ENCODE data around the gene PLCG2. TPM values are rescaled to one million over a fixed set of nuclear protein-coding genes. Genes with fewer than 3 reads are reported as not detected.

The PLCG2 gene
- total RNA-seq, 6 experiments from 2014 or later = 11.1 to 23.1 (median 17.7) TPM

DNA sequence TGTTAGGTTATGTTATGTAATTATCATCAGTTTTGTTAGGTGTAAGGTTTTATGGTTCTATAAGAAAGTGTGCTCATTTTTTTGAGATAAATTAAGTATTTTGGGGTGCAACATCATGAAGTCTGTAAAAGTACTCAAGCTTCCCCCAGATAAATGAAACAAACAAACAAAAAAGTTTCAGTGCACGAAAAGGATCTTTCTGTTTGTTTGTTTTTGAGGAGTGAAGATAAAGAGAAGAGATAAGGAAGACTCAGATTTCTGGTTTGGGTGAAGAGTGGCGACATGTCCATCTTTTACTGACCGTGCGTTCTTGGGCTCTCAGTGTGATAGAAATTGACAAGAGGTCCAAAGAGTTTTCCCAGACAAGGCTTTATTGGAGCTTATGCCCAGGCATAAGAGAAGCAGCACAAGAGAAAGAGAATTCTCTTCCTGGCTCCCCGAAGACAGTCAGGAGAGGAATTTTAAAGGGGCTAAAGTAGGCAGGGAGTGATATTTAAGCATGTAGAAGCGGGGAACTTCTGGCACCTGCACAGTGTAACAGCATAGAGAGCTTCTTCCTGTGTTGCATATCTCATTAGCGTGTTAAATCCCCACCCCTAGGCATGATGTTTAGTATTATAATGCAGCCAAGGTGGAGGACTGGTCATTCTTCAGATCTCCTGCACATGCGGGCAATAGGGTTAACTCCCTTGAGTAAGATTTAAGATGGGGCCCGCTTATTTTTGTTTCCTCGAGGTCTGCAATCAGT, 71.3 kb downstream of the PLCG2 start:
- TF ChIP-seq POLR2A (IDR thresholded peaks at IDR 0.05) = no peak
- TF ChIP-seq, protein P1, sequence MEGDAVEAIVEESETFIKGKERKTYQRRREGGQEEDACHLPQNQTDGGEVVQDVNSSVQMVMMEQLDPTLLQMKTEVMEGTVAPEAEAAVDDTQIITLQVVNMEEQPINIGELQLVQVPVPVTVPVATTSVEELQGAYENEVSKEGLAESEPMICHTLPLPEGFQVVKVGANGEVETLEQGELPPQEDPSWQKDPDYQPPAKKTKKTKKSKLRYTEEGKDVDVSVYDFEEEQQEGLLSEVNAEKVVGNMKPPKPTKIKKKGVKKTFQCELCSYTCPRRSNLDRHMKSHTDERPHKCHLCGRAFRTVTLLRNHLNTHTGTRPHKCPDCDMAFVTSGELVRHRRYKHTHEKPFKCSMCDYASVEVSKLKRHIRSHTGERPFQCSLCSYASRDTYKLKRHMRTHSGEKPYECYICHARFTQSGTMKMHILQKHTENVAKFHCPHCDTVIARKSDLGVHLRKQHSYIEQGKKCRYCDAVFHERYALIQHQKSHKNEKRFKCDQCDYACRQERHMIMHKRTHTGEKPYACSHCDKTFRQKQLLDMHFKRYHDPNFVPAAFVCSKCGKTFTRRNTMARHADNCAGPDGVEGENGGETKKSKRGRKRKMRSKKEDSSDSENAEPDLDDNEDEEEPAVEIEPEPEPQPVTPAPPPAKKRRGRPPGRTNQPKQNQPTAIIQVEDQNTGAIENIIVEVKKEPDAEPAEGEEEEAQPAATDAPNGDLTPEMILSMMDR (IDR thresholded peaks at IDR 0.05) = no peak
- H3K9me3 ChIP-seq = no peaks in the 10 kb centered on the region
- intact Hi-C loops (cut with DNase I) = no loop called here

DNA sequence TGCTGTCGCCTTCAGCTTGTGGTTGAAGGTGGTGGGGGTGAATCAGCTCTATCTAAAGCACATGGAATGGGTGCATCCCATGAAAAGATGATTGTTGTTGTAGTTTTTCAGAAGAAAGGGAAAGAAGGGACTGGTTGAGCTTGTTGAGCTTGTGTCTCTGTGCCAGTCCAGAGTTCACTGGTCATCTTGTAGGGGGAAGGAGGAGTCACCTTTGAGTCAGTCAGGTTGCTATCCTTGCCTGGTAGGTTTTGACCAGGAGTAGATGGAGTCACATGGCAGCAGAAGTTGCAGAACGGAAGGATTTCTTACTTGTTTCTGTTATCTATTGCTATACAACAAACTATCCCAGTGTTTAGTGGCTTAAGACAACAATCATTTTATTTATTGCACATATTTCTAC, 73.3 kb downstream of the PLCG2 start:
- Histone ChIP-seq H3K4me1 (no peaks in the 10 kb centered on the region), H3K36me3 (no peaks in the 10 kb centered on the region), H3K4me3 (no peak overlapping the region), H3K27ac (no peak overlapping the region), H3K9me3 (no peaks in the 10 kb centered on the region), H3K27me3 (no peaks in the 10 kb centered on the region)
- TF ChIP-seq, protein P1 (IDR thresholded peaks at IDR 0.05) = no peak
- TF ChIP-seq POLR2A (IDR thresholded peaks at IDR 0.05) = no peak
- DNase-seq = no peak
- intact Hi-C loops (cut with DNase I) = no loop called here
- ATAC-seq = no peak
- 100% methylated on average over 1 of the region's 2 CpGs for WGBS (ENCODE audit: insufficient coverage, low coverage, low lambda C conversion rate, missing lambda C conversion rate)

More for the DNA sequence above, 71.3 kb downstream of the PLCG2 start:
- no peaks in the 10 kb centered on the region for H3K27me3 ChIP-seq
- WGBS (ENCODE audit: insufficient coverage, low coverage, low lambda C conversion rate, missing lambda C conversion rate) = 70% methylated on average over 8 of the region's 10 CpGs
- DNase-seq (no peak), ATAC-seq (no peak)
- no peak overlapping the region for H3K4me3 ChIP-seq
- no peaks in the 10 kb centered on the region for H3K36me3 ChIP-seq
- no peak overlapping the region for H3K27ac ChIP-seq
- H3K4me1 ChIP-seq = no peaks in the 10 kb centered on the region

DNA sequence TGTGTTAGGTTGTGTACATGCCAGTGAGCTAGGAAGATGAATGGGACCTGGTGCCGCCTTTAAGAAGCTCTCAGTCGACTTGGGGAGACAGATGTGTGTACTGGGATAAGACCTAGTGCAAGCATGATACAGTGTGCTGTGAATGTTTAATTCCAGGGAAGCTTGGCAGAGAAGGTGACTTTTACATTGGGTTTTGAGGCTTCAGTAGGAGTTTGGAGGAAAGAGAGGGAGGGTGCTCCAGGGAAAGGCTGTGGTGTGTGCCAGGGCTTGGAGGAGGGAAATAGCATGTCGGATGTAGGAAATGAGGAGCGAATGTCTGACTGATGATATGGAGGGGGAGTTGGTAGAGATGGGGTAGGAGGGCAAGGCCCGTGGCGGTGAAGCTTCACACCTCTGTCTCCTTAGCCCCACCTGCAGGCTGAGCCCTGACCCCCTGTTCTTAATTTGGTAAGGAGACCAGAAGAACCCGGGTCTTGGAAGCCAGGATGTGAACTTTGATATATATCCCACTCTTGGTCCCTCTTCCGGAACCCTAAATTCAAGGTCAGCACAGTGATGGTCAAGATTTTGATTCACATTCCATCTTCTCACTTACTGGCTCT, 76.6 kb downstream of the PLCG2 start:
- whole genome bisulfite sequencing (ENCODE audit: insufficient coverage, low coverage, low lambda C conversion rate, missing lambda C conversion rate) = 81% methylated on average over 5 of the region's 8 CpGs
- no peaks in the 10 kb centered on the region for H3K36me3 ChIP-seq
- H3K9me3 ChIP-seq = no peaks in the 10 kb centered on the region
- H3K27ac ChIP-seq = no peak overlapping the region
- TF ChIP-seq POLR2A (IDR thresholded peaks at IDR 0.05) = no peak
- H3K4me3 ChIP-seq = no peak overlapping the region
- no peaks in the 10 kb centered on the region for H3K27me3 ChIP-seq
- intact Hi-C loops (cut with DNase I) = no loop called here
- ATAC-seq = no peak
- H3K4me1 ChIP-seq = no peaks in the 10 kb centered on the region
- DNase-seq = no peak

DNA sequence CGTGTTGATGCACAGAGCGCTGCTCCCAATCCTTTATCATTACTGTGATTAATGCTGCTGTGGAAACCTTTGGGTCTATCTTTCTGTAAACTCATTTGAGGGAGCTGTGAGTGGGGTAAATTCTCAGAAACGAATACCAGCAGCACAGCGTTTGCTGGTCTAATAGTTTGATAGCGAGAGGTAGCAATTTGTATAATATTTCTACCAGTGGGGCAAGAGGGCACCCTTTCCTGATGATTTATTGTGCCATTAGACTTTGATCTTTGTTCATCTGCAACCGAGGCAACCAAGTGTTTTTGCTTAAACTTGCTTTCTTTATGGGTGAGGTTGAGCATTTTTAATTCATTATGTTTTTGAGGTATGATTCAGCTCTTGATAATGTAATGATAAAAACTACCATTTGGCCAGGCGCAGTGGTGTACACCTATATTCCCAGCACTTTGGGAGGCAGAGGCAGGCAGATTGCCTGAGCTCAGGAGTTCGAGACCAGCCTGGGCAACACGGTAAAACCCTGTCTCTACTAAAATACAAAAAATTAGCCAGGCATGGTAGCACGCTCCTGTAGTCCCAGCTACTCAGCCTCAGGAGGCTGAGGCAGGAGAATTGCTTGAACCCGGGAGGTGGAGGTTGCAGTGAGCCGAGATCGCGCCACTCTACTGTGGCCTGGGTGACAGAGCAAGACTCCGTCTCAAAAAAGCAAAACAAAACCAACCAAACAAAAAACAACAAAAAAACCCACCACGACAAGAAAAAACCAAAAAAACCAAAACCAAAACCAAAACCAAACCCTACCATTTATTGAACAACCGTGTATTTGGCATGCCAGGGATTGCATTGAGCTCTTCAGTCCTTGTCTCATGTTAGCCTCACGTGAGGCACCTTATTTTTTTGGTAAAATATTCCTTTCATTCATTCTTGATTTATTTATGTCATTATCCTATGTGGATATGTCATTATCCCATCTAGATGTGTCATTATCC, 81.5 kb downstream of the PLCG2 start:
- Histone ChIP-seq H3K9me3 (no peaks in the 10 kb centered on the region), H3K27ac (no peak overlapping the region), H3K4me3 (no peak overlapping the region), H3K4me1 (no peaks in the 10 kb centered on the region), H3K27me3 (no peaks in the 10 kb centered on the region), H3K36me3 (no peaks in the 10 kb centered on the region)
- ATAC-seq (peak in 2 of 4 donors; percentile 46 to 72), DNase-seq (no peak)
- WGBS (ENCODE audit: insufficient coverage, low coverage, low lambda C conversion rate, missing lambda C conversion rate) = 79% methylated on average over 18 of the region's 18 CpGs
- no peak for TF ChIP-seq POLR2A (IDR thresholded peaks at IDR 0.05)
- TF ChIP-seq, protein P1 (IDR thresholded peaks at IDR 0.05) = no peak
- intact Hi-C loops (cut with DNase I) = no loop called here
